H1 (cell line): Measurements from ENCODE around the gene HIGD1B. TPM values are rescaled to one million over a fixed set of nuclear protein-coding genes. Genes with fewer than 3 reads are reported as not detected.

ENCODE experiments used
- CTCF ChIA-PET: fragments of 300-600 bp; sonication (Branson Sonifier 250); formaldehyde crosslinking; loops from one replicate; lab custom pipeline; 2021; ENCODE audit not compliant: partially characterized antibody; lab: Charles Lee
- POLR2A ChIA-PET: fragments of 300-600 bp; sonication (Branson Sonifier 250); formaldehyde crosslinking; loops from one replicate; lab custom pipeline; 2021; ENCODE audit warnings: inconsistent platforms; ENCODE audit not compliant: partially characterized antibody; lab: Charles Lee
- DNase-seq, 2 experiments: peaks; one replicate each; pipeline versions ENCODE4 v3.0.0 to v3.0.0-alpha.2; 2010 to 2022; ENCODE audit warnings: low spot score in 2 of 2, low read depth in 1 of 2, mixed read lengths in 1 of 2
- FAIRE-seq: peaks from 2 replicates; lab custom pipeline; 2011; peaks lifted over from hg19 to GRCh38; lab: Jason Lieb, UNC
- H2AFZ ChIP-seq: 2 replicates; pipeline ENCODE4 v1.8.1; 2012; ENCODE audit warnings: low read length, inconsistent platforms
- H2AK5ac ChIP-seq: 2 replicates; pipeline ENCODE4 v1.6.1; 2013; ENCODE audit warnings: low read depth, low read length
- H2BK120ac ChIP-seq: replicated peaks from 2 replicates; pipeline ENCODE3; 2013; ENCODE audit warnings: low read depth, low read length, inconsistent platforms
- H2BK12ac ChIP-seq: 2 replicates; pipeline ENCODE4 v1.6.1; 2013; ENCODE audit warnings: low read depth, low read length
- H2BK15ac ChIP-seq: 2 replicates; pipeline ENCODE4 v1.6.1; 2013; ENCODE audit warnings: low read length
- H2BK20ac ChIP-seq: 2 replicates; pipeline ENCODE4 v1.6.1; 2013; ENCODE audit warnings: low read length
- H2BK5ac ChIP-seq: 2 replicates; pipeline ENCODE4 v1.6.1; 2013; ENCODE audit warnings: low read depth, low read length
- H3K14ac ChIP-seq: 2 replicates; pipeline ENCODE4 v1.6.1; 2013; ENCODE audit warnings: inconsistent platforms; ENCODE audit not compliant: insufficient read length
- H3K18ac ChIP-seq: 2 replicates; pipeline ENCODE4 v1.6.1; 2013; ENCODE audit warnings: low read length; ENCODE audit errors: extremely low read depth
- H3K23ac ChIP-seq: 2 replicates; pipeline ENCODE4 v1.6.1; 2013; ENCODE audit warnings: inconsistent platforms; ENCODE audit not compliant: insufficient read length
- H3K23me2 ChIP-seq: 2 replicates; pipeline ENCODE4 v1.6.1; 2013; ENCODE audit warnings: low read depth, low read length
- H3K27ac ChIP-seq: 2 replicates; pipeline ENCODE4 v1.6.1; 2011; ENCODE audit warnings: low read depth, low read length, inconsistent platforms
- H3K27me3 ChIP-seq, 4 experiments: replicated peaks in 1 of 4; 1 replicate in 1 of 4; 2 replicates in 3 of 4; pipeline versions ENCODE4 v1.6.1 to v1.8.1; 2011 to 2013; ENCODE audit warnings: low read length in 3 of 4, mild to moderate bottlenecking in 3 of 4, inconsistent platforms in 2 of 4, mixed read lengths in 2 of 4, moderate library complexity in 1 of 4; ENCODE audit not compliant: control insufficient read depth in 3 of 4, insufficient read depth in 3 of 4; ENCODE audit errors: extremely low read depth in 1 of 4
- H3K36me3 ChIP-seq, 4 experiments: 2 replicates each; pipeline versions ENCODE4 v1.6.1 to v1.8.1; 2011 to 2013; ENCODE audit warnings: mild to moderate bottlenecking in 4 of 4, low read length in 3 of 4, moderate library complexity in 2 of 4, control low read depth in 1 of 4, inconsistent platforms in 1 of 4; ENCODE audit not compliant: insufficient read depth in 4 of 4, control insufficient read depth in 2 of 4
- H3K4ac ChIP-seq: replicated peaks from 2 replicates; pipeline ENCODE3; 2013; ENCODE audit warnings: low read length, low read depth, mixed read lengths, inconsistent platforms; ENCODE audit not compliant: insufficient read length
- H3K4me1 ChIP-seq, 4 experiments: replicated peaks in 1 of 4; 1 replicate in 1 of 4; 2 replicates in 3 of 4; pipeline versions ENCODE4 v1.6.1 to v1.8.1; 2011 to 2013; ENCODE audit warnings: low read length in 3 of 4, inconsistent platforms in 2 of 4, mixed read lengths in 1 of 4; ENCODE audit not compliant: insufficient read depth in 4 of 4, control insufficient read depth in 3 of 4
- H3K4me2 ChIP-seq, 2 experiments: 2 replicates each; pipeline versions ENCODE4 v1.6.1 to v1.8.1; 2011 to 2013; ENCODE audit warnings: low read depth in 2 of 2, low read length in 2 of 2, control low read depth in 1 of 2, inconsistent platforms in 1 of 2, mild to moderate bottlenecking in 1 of 2; ENCODE audit not compliant: insufficient read depth in 1 of 2
- H3K4me3 ChIP-seq, 4 experiments: fragments of 200-600, 300-600 bp in 1 of 4; sonication (generic), shearing (Covaris generic), sonication (Bioruptor Twin) in 1 of 4; 2 replicates each; pipeline versions ENCODE4 v1.5.1 to v1.8.1; 2011 to 2016; ENCODE audit warnings: low read length in 4 of 4, low read depth in 3 of 4, control low read depth in 2 of 4, inconsistent platforms in 2 of 4, mild to moderate bottlenecking in 2 of 4, mixed read lengths in 1 of 4, moderate library complexity in 1 of 4; ENCODE audit not compliant: insufficient read depth in 2 of 4; ENCODE audit errors: extremely low read depth in 1 of 4
- H3K56ac ChIP-seq: replicated peaks from 2 replicates; pipeline ENCODE3; 2013; ENCODE audit warnings: low read depth, mild to moderate bottlenecking, mixed read lengths, low read length, inconsistent platforms; ENCODE audit not compliant: insufficient read length
- H3K79me1 ChIP-seq: 2 replicates; pipeline ENCODE4 v1.6.1; 2013; ENCODE audit warnings: low read depth, low read length, control low read depth
- H3K79me2 ChIP-seq, 2 experiments: 2 replicates each; pipeline versions ENCODE4 v1.6.1 to v1.8.1; 2012 to 2013; ENCODE audit warnings: low read length in 2 of 2, mild to moderate bottlenecking in 2 of 2, inconsistent platforms in 1 of 2; ENCODE audit not compliant: insufficient read depth in 2 of 2, control insufficient read depth in 1 of 2
- H3K9ac ChIP-seq, 4 experiments: replicated peaks in 1 of 4; 1 replicate in 1 of 4; 2 replicates in 3 of 4; pipeline versions ENCODE4 v1.6.1 to v1.8.1; 2011 to 2013; ENCODE audit warnings: low read depth in 3 of 4, low read length in 3 of 4, control low read depth in 2 of 4, mild to moderate bottlenecking in 2 of 4, moderate library complexity in 2 of 4, inconsistent platforms in 1 of 4; ENCODE audit errors: extremely low read depth in 1 of 4
- H3K9me3 ChIP-seq, 2 experiments: 2 replicates each; pipeline versions ENCODE4 v1.6.1 to v1.8.1; 2012 to 2013; ENCODE audit warnings: mild to moderate bottlenecking in 2 of 2, moderate library complexity in 2 of 2, control low read depth in 1 of 2, inconsistent platforms in 1 of 2, low read depth in 1 of 2, low read length in 1 of 2, mixed read lengths in 1 of 2; ENCODE audit not compliant: insufficient read depth in 2 of 2
- H4K20me1 ChIP-seq, 2 experiments: replicated peaks in 1 of 2; 2 replicates each; pipeline versions ENCODE3 to v1.8.1; 2011 to 2013; ENCODE audit warnings: inconsistent platforms in 2 of 2, low read length in 2 of 2, mild to moderate bottlenecking in 1 of 2; ENCODE audit not compliant: insufficient read depth in 2 of 2, control insufficient read depth in 1 of 2
- H4K5ac ChIP-seq: 2 replicates; pipeline ENCODE4 v1.6.1; 2013; ENCODE audit warnings: low read length, low read depth, mixed read lengths, inconsistent platforms; ENCODE audit not compliant: insufficient read length
- H4K8ac ChIP-seq: 2 replicates; pipeline ENCODE4 v1.8.0; 2013; ENCODE audit warnings: mild to moderate bottlenecking, moderate library complexity, low read length, inconsistent platforms; ENCODE audit not compliant: insufficient read depth; ENCODE audit errors: extremely low read depth
- H4K91ac ChIP-seq: replicated peaks from 2 replicates; pipeline ENCODE3; 2013; ENCODE audit warnings: low read length, mixed read lengths, inconsistent platforms; ENCODE audit not compliant: insufficient read length
- ASH2L ChIP-seq: fragments of 200-600, 300-600 bp; sonication (generic); IDR thresholded peaks from one replicate; pipeline ENCODE4 v1.7.1; 2017; ENCODE audit warnings: low read length
- BCL11A ChIP-seq, 2 experiments: IDR thresholded peaks; one replicate each; pipeline ENCODE4 v1.6.1; 2011; ENCODE audit warnings: low read depth in 2 of 2, low read length in 2 of 2, mild to moderate bottlenecking in 2 of 2
- BRCA1 ChIP-seq: IDR thresholded peaks from 2 replicates; pipeline ENCODE4 v1.6.1; 2012; ENCODE audit warnings: low read depth, low read length, improper control_type of control experiment
- CBX8 ChIP-seq: fragments of 300-800, 300-1000 bp; sonication (generic); IDR thresholded peaks from 2 replicates; pipeline ENCODE4 v1.7.1; 2016; ENCODE audit warnings: low read depth, low read length, borderline replicate concordance
- GTF2F1 ChIP-seq: IDR thresholded peaks from 2 replicates; pipeline ENCODE4 v1.6.1; 2012; ENCODE audit warnings: low read depth, low read length, improper control_type of control experiment, borderline replicate concordance
- HDAC2 ChIP-seq, 2 experiments: fragments of 300-600 bp in 1 of 2; sonication (generic) in 1 of 2; IDR thresholded peaks; 2 replicates each; pipeline ENCODE4 v1.6.1; 2011 to 2012; ENCODE audit warnings: low read depth in 2 of 2, low read length in 2 of 2, mild to moderate bottlenecking in 2 of 2, moderate library complexity in 2 of 2, borderline replicate concordance in 1 of 2, inconsistent platforms in 1 of 2
- HDAC6 ChIP-seq: IDR thresholded peaks from one replicate; pipeline ENCODE4 v1.7.1; 2012; ENCODE audit warnings: low read depth, mild to moderate bottlenecking, inconsistent platforms, low read length, moderate library complexity
- JUN ChIP-seq: IDR thresholded peaks from 2 replicates; pipeline ENCODE4 v1.6.1; 2011; ENCODE audit warnings: low read depth, mild to moderate bottlenecking, improper control_type of control experiment, low read length
- NANOG ChIP-seq: IDR thresholded peaks from 2 replicates; pipeline ENCODE4 v1.6.1; 2011; ENCODE audit warnings: low read length, low read depth, mild to moderate bottlenecking, inconsistent platforms; ENCODE audit not compliant: insufficient read depth, poor library complexity, severe bottlenecking
- RAD21 ChIP-seq, 2 experiments: IDR thresholded peaks in 1 of 2; conservative IDR thresholded peaks in 1 of 2; 2 replicates each; pipeline ENCODE4 v1.6.1; 2011; ENCODE audit warnings: low read depth in 2 of 2, low read length in 2 of 2, improper control_type of control experiment in 1 of 2, inconsistent platforms in 1 of 2, mild to moderate bottlenecking in 1 of 2, moderate library complexity in 1 of 2
- RBBP5 ChIP-seq: IDR thresholded peaks from 2 replicates; pipeline ENCODE4 v1.7.1; 2012; ENCODE audit warnings: low read depth, mild to moderate bottlenecking, inconsistent platforms, low read length, moderate library complexity, borderline replicate concordance
- SUZ12 ChIP-seq: fragments of 200-600 bp; sonication (generic); IDR thresholded peaks from 2 replicates; pipeline ENCODE4 v1.6.1; 2012; ENCODE audit warnings: mild to moderate bottlenecking, inconsistent platforms, low read length, moderate library complexity, mixed read lengths
- WGBS, 2 experiments: shearing (Covaris generic) in 1 of 2; methylation state at CpG; one replicate each; pipeline versions ENCODE4 v1.1.6 to v1.1.7; 2013 to 2015; ENCODE audit warnings: low lambda C conversion rate in 2 of 2, mixed read lengths in 2 of 2, inconsistent platforms in 1 of 2, low coverage in 1 of 2, missing lambda C conversion rate in 1 of 2; ENCODE audit not compliant: insufficient replicate concordance in 2 of 2, insufficient coverage in 1 of 2, insufficient read length in 1 of 2; ENCODE audit errors: extremely low coverage in 1 of 2, missing lambda C conversion rate in 1 of 2; 5-methylcytosine and 5-hydroxymethylcytosine counted together
- polyA plus RNA-seq, 7 experiments: library from polyadenylated mRNA; depleted of rRNA in 3 of 7; stranded (reverse) in 5 of 7; unstranded in 2 of 7; fragments of >200 nt in 5 of 7; fragments of 200-250 nt in 2 of 7; gene quantifications; 1 replicate in 5 of 7; 2 replicates in 1 of 7; 4 replicates in 1 of 7; pipeline versions ENCODE4 v1.2.1 to v1.2.3, GENCODE V29; 2011 to 2013; ENCODE audit warnings: missing spikeins in 2 of 7, mixed read lengths in 2 of 7
- total RNA-seq: library from RNA; stranded (reverse); fragmentation: NEBNext Ultra II Directional; extraction: Animal tissue kit (Norgen Biotek cat#: 25700); gene quantifications from 2 replicates; pipeline ENCODE4 v1.2.1, GENCODE V29; 2021
- TF ChIP-seq, protein P1 (sequence below): IDR thresholded peaks from 2 replicates; pipeline ENCODE4 v1.6.1; 2012; ENCODE audit warnings: inconsistent platforms

The HIGD1B gene
- total and polyA plus RNA-seq, 2 of the 8 experiments (the other 6 are each of a cell fraction or from before 2014, with no cell fraction given), result not detected

DNA sequence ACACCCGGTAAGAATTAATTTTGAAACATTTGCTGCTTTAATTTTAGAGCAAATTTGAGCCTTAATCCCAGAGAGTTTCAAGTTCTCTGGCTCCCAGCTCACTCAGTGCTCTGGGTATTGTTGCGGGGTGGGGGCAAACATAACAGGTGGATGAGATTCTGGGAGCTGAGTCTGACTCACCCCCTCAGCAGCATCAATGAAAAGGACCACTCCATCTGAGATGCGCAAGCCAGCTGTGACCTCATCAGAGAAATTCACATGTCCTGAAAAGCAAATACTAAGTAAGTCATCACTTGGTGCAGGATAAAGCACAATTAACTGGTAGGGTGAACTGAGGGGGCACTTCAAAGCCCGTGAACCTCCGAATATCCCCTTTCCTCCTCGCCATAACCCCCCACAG lies 31.7 kb downstream of the HIGD1B start:
- H3K27me3 ChIP-seq, result no peaks in the 10 kb centered on the region
- H2BK20ac ChIP-seq, result no peak overlapping the region
- no peak overlapping the region for H2BK5ac ChIP-seq
- H3K56ac ChIP-seq, result no peak overlapping the region
- POLR2A ChIA-PET, result interaction anchor here (0.9 to 3.1 kb wide), 5 partner anchors 12 to 27 kb away, joined by 3 to 12 read pairs (median 3); partner anchors contain the start of gene EFTUD2
- H3K23ac ChIP-seq, result no peak overlapping the region
- H3K27ac ChIP-seq, result no peak overlapping the region
- no peak overlapping the region for H3K4ac ChIP-seq
- no peak overlapping the region for H2BK12ac ChIP-seq
- H4K20me1 ChIP-seq, result no peaks in the 10 kb centered on the region
- no peak for DNase-seq
- H3K79me1 ChIP-seq, result no peaks in the 10 kb centered on the region
- H4K5ac ChIP-seq, result no peak overlapping the region
- no peak overlapping the region for H3K14ac ChIP-seq
- H3K9me3 ChIP-seq, result no peaks in the 10 kb centered on the region
- no peak overlapping the region for H3K9ac ChIP-seq
- CTCF ChIA-PET, result interaction anchor here (0.7 to 11.2 kb wide), 19 partner anchors 8 to 401 kb away, joined by 3 to 154 read pairs (median 5); no protein-coding TSS in a partner anchor
- H3K23me2 ChIP-seq, result no peaks in the 10 kb centered on the region
- H4K8ac ChIP-seq, result no peak overlapping the region
- no peak overlapping the region for H3K4me3 ChIP-seq
- no peak for FAIRE-seq
- no peak overlapping the region for H2AFZ ChIP-seq
- H3K18ac ChIP-seq, result no peak overlapping the region
- no peaks in the 10 kb centered on the region for H3K4me1 ChIP-seq
- no peak overlapping the region for H2BK120ac ChIP-seq
- H3K36me3 ChIP-seq, result peaks cover 30 to 73% (median 57%) of the 10 kb centered on the region in 4 experiments
- H3K4me2 ChIP-seq, result no peak overlapping the region
- H4K91ac ChIP-seq, result no peak overlapping the region
- H3K79me2 ChIP-seq, result no peaks in the 10 kb centered on the region
- H2AK5ac ChIP-seq, result no peak overlapping the region
- 91% methylated on average over 6 of the region's 6 CpGs; no CpG with 5 or more reads in 1 of the 2 experiments for WGBS, 2 experiments
- H2BK15ac ChIP-seq, result no peak overlapping the region
- TF ChIP-seq CBX8 (no peak), HDAC6 (no peak), RAD21 (IDR thresholded peaks at IDR 0.05 in 1 of 2, conservative IDR thresholded peaks at IDR 0.05 in 1 of 2; ENCODE audit: low read depth in 2 of 2, low read length in 2 of 2) (no peak), BCL11A (IDR thresholded peaks at IDR 0.05; ENCODE audit: low read depth in 2 of 2, low read length in 2 of 2) (no peak), NANOG (no peak), ASH2L (no peak), BRCA1 (no peak), SUZ12 (no peak), JUN (no peak), RBBP5 (no peak), HDAC2 (IDR thresholded peaks at IDR 0.05; ENCODE audit: borderline replicate concordance in 1 of 2, low read depth in 2 of 2, low read length in 2 of 2) (no peak), GTF2F1 (no peak)
- TF ChIP-seq, protein P1, sequence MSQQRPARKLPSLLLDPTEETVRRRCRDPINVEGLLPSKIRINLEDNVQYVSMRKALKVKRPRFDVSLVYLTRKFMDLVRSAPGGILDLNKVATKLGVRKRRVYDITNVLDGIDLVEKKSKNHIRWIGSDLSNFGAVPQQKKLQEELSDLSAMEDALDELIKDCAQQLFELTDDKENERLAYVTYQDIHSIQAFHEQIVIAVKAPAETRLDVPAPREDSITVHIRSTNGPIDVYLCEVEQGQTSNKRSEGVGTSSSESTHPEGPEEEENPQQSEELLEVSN, result no peak
